ENCODE measurements around the gene TMEM121B. TPM values are rescaled to one million over a fixed set of nuclear protein-coding genes. Genes with fewer than 3 reads are reported as not detected.

Gene TMEM121B
- total RNA-seq, 1 experiment from 2014 or later, result 0.05 TPM

- no peak for DNase-seq (ENCODE audit: low spot score)
Observed at GRCh38 chr22:17110791-17111550, 10.2 kb downstream of the TMEM121B start.

- no peak for DNase-seq (ENCODE audit: low spot score)
Observed at GRCh38 chr22:17109976-17110375, 11.2 kb downstream of the TMEM121B start.

- DNase-seq (ENCODE audit: low spot score), result no peak
Observed at GRCh38 chr22:17109113-17109865, 11.9 kb downstream of the TMEM121B start.

- no peak for DNase-seq (ENCODE audit: low spot score)
Observed at GRCh38 chr22:17108256-17109112, 12.7 kb downstream of the TMEM121B start.

GRCh38 chr22:17107547-17107810 lies 13.7 kb downstream of the TMEM121B start:
- DNase-seq (ENCODE audit: low spot score), result no peak

- DNase-seq (ENCODE audit: low spot score), result no peak
Observed at GRCh38 chr22:17106785-17107546, 14.2 kb downstream of the TMEM121B start.

- no peak for DNase-seq (ENCODE audit: low spot score)
Observed at GRCh38 chr22:17106161-17106784, 14.9 kb downstream of the TMEM121B start.

GRCh38 chr22:17105143-17106129 lies 15.7 kb downstream of the TMEM121B start:
- no peak for DNase-seq (ENCODE audit: low spot score)

- DNase-seq (ENCODE audit: low spot score), result no peak
Observed at GRCh38 chr22:17104336-17104935, 16.7 kb downstream of the TMEM121B start.

- no peak for DNase-seq (ENCODE audit: low spot score)
Observed at GRCh38 chr22:17103351-17103750, 17.8 kb downstream of the TMEM121B start.

GRCh38 chr22:17102297-17102667 lies 18.9 kb downstream of the TMEM121B start:
- DNase-seq (ENCODE audit: low spot score), result no peak

- no peak for DNase-seq (ENCODE audit: low spot score)
Observed at GRCh38 chr22:17101475-17102296, 19.5 kb downstream of the TMEM121B start.

GRCh38 chr22:17100621-17101020 lies 20.5 kb downstream of the TMEM121B start:
- DNase-seq (ENCODE audit: low spot score), result no peak

- DNase-seq (ENCODE audit: low spot score), result no peak
Observed at GRCh38 chr22:17098379-17098819, 22.8 kb downstream of the TMEM121B start.

GRCh38 chr22:17097701-17098100 lies 23.5 kb downstream of the TMEM121B start:
- DNase-seq (ENCODE audit: low spot score), result no peak

- DNase-seq (ENCODE audit: low spot score), result no peak
Observed at GRCh38 chr22:17097062-17097461, 24.1 kb downstream of the TMEM121B start.

- no peak for DNase-seq (ENCODE audit: low spot score)
Observed at GRCh38 chr22:17096071-17096470, 25.1 kb downstream of the TMEM121B start.

- no peak for DNase-seq (ENCODE audit: low spot score)
Observed at GRCh38 chr22:17095538-17095937, 25.6 kb downstream of the TMEM121B start.

- no peak for DNase-seq (ENCODE audit: low spot score)
Observed at GRCh38 chr22:17093081-17093480, 28.1 kb downstream of the TMEM121B start.

Data from A172 (cell line).